Stimulated activated naive CD4-positive, alpha-beta T cell (primary cell): Measurements from ENCODE around the gene NT5DC2.

ENCODE experiments used
- DNase-seq, 6 experiments: peaks; one replicate each; lab custom pipeline; 2025; lab: John Stamatoyannopoulos, UW

NT5DC2 gene

GRCh38 chr3:52487788-52488691 is 45.6 kb downstream of the NT5DC2 start:
- DNase-seq: no peak

DNA sequence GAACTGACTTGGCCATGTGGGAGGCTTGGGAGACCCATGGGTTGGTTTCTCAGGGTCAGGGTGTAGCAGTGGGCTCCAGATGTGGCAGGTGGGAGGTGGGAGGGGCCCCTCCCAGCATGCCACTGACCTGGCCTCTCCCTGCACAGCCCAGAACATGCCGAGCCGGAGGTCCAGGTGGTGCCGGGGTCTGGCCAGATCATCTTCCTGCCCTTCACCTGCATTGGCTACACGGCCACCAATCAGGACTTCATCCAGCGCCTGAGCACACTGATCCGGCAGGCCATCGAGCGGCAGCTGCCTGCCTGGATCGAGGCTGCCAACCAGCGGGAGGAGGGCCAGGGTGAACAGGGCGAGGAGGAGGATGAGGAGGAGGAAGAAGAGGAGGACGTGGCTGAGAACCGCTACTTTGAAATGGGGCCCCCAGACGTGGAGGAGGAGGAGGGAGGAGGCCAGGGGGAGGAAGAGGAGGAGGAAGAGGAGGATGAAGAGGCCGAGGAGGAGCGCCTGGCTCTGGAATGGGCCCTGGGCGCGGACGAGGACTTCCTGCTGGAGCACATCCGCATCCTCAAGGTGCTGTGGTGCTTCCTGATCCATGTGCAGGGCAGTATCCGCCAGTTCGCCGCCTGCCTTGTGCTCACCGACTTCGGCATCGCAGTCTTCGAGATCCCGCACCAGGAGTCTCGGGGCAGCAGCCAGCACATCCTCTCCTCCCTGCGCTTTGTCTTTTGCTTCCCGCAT is 46.4 kb downstream of the NT5DC2 start:
- DNase-seq: no peak

GRCh38 chr3:52484680-52485461 is 48.8 kb downstream of the NT5DC2 start:
- DNase-seq: no peak

GRCh38 chr3:52483577-52484381 is 49.9 kb downstream of the NT5DC2 start:
- no peak for DNase-seq

DNA sequence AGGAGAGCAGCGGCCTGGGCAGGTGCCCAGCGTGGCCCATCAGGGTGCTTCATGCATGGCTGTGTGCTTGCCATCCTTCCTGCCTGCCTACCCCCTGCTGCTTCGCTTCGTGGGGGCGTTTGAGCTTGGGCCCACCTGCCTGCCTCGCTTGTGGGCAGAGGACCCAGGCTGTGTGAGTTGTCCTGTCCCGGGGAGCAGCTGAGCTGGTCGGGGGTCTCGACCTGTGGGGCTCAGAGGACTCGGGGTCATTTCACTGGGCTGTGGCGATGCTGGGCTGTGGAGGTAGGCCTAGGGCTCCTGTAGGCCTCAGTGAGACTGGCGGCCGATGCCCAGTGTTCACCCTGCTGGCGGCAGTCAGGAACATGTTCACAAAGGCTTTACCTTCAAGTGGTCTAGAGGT is 50.6 kb downstream of the NT5DC2 start:
- DNase-seq: no peak

DNA sequence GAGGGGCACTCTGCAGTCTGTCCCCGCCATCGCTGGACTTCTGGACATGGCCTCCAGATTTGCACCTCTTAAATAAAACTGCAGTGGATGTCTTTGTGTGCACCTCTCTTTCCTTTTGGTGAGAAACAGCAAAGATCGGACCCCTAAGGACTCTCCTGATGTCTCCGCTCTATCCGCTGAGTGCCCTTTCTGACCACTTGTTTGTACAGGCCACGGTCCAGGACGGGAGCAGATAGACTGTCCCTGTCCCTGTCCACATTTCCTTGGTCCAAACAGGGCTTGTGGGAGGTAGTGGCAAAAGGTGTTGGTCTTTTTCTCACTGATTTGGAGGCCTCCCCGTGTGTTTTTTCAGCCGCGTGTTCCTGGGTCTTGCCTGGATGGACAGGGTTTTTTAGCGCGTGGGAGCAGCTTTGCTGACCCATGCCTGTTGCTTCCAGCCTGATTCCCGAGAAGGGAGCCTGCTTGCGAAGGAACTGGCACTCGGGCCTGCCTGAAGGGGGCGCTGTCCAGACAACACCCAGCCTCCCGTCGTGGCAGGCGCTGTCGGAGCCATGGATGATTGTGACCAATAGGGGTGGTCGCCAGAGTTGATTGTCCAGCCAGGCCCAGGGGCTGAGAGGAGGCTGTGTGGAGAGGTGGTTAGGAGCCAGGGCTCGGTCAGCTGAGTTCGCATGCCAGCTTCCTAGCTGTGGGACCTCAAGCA is 51.7 kb downstream of the NT5DC2 start:
- peak in 1 of 6 experiments; percentile 7 for DNase-seq

DNA sequence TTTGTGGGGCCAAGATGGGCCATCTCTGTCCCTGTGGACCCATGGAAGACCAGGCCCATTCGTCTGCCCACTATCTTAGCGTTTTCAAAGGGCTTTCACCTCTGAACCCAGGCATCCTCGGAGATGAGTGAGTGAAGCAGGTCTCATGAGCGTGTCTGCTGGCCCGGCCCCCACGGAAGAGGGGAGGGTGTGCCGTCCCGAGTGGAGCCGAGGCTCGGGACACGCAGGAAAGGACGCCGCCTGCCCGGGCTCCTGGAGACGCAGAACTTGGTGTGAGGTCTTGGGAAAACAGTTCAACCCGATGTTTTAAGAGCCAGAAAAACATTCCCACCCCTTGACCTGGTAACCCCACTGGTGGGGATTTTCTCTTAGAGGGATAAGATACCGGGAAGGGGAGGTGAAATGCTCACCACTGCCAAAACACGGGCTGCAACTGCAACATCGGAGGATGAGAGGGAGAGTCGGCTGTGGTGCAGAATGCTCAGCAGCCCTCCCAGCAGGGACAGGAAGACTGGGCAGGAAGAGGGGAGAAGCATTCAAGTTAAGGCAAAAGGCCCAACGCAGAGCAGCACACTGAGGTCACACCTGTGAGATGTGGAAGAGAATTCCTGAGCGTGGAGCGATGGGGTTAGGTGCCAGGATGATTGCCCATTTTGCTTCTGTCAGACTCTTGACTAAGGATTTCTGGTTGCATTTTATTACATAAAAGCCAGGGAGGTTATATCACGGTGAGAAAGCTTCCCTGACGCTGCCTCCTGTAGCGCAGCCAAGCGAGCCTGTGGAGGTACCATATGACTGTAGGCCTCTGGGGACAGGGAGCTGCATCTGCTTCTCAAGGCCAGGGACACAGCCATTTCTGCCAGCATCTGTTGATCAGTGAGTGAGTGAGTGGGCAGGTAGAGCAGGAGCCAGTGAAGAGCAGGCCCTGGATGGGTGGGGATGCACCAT is 52.6 kb downstream of the NT5DC2 start:
- no peak for DNase-seq

DNA sequence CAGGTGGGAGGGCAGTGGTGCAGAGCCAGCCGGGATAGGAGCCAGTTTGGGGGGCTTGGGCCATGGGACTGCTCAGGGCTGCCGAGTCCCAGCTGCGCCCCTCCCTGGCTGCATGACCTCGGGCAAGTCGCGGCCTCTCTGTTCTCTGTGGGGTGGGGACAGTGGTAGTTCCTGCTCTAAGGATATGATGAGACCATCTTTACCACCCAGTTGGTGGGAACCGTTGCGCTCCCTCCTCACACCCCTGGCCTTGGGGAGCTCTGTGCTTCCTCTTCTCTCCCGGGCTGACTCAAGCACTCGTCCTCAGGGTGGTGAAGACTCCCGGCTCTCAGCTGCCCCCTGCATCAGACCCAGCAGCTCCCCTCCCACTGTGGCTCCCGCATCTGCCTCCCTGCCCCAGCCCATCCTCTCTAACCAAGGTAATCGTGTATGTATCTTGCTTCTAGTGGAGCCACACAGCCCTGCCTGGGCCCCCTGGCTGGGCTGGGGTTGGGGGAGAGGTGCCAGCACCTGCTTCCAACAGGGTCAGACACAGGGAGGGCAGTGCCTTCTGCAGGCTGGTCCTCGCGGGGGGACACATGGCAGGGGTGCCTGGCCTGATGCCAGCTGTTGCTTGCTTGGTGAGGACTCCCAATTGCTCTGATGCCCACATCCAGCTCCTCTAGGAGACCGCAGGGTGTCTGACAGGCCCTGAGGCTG is 53.6 kb downstream of the NT5DC2 start:
- no peak for DNase-seq

DNA sequence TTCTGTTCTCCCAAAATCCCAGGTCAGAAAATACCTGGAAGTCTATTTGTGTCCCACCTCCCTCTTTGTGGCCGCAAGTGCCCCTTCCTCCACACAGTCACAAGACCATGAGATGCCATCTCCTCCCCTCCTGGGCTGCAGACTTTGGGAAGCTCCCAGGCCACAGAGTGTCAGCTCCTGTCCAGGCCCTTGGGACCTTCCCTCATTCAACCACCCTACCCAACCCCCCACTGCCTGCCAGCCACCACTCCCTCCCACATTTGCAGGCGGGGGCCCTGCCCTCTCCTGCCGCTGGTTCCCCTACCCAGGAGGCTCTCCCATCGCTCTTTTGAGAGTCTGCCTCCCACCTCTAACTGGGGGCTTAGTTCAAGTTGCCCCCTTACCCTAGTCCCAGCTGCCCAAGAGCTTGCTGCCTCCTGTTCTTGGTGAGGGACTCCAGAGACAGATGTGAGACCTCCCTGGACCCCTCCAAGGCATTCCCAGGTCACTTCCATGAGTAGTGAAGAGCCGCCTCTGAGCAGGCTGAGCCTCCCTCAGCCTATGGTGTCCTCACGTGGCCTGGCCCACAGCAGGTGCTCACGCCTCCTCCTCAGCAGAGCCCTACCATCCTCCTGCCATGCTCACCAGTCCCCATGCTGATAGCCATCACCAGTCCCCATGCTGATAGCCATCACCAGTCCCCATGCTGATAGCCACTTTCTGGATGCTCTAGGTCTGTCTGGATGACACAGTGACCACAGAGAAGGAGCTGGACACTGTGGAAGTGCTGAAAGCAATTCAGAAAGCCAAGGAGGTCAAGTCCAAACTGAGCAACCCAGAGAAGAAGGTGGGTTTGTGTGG is 54.4 kb downstream of the NT5DC2 start:
- no peak for DNase-seq

DNA sequence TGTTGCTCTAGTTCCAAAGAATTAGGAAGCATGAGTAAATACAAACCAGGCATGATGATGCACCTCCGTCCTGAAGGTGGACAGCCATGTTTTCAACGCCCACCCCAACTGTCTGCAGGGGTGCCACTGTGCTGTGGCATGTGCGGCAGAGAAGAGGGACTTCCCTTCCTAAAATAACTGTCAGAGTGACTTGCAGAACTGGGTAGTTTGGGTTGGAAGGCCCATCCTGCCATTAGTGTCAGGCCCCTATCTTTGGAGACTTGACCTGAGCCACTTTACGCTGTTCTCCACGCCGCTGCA is 55.9 kb downstream of the NT5DC2 start:
- DNase-seq: no peak

DNA sequence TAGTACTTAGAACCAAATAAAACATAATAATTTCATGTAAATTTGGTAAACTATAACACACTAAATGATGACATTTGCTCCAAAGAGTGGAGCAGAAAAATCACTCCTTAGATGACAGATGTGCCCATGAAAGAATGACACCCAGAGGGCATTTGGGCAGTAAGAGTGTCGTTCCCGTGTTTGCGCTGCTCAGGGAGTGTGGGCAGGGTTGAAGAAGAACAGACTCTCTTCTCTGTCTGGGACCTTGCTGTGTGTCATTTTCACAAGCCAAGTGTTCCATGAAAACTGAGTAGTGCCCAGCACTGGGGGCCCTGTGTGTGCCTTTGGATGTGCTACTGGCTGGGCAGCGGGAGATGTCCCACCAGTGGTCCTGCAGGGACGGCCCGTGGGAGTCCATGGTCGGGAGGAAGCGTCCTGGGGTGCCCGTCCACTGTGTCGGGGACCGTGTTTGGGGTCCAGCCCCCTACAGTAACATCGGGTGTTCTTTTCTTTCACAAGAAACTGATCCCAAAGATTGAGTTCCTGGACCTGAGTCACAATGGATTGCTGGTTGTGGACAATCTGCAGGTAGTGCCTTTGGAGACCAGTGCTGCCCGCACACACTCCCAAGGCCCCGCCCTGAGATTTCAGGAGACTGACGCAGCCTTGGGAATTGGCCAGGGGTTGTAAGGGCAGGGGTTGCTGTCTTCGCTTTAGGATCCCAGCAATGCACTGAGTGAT is 56.4 kb downstream of the NT5DC2 start:
- DNase-seq: no peak
